GM19328 (cell line): Measurements from ENCODE around the gene CLIP2.
"Not testable (repeated sequence)": the region's sequence is repeated elsewhere in the genome, so short reads cannot be mapped to it uniquely, and the experiment has no call there.

ENCODE experiments used
- ATAC-seq: cut with Tn5 transposase; IDR thresholded peaks from one replicate; pipeline ENCODE4 v1.9.1; 2021; ENCODE audit warnings: mild to moderate bottlenecking, moderate library complexity; ENCODE audit not compliant: unreplicated experiment

Gene CLIP2

GRCh38 chr7:74401137-74401859 lies 112.1 kb downstream of the CLIP2 start:
- ATAC-seq, result no peak

GRCh38 chr7:74402668-74403067 lies 113.5 kb downstream of the CLIP2 start:
- ATAC-seq, result not testable (repeated sequence)

GRCh38 chr7:74403521-74404387 lies 114.5 kb downstream of the CLIP2 start:
- ATAC-seq, result no peak

GRCh38 chr7:74404388-74404700 lies 115.1 kb downstream of the CLIP2 start:
- ATAC-seq, result no peak

- no peak for ATAC-seq
Measured at GRCh38 chr7:74404741-74405140, 115.5 kb downstream of the CLIP2 start.

- ATAC-seq, result no peak
Measured at GRCh38 chr7:74405191-74405898, 116.1 kb downstream of the CLIP2 start.

- ATAC-seq, result no peak
Measured at GRCh38 chr7:74405899-74406512, 116.8 kb downstream of the CLIP2 start.

GRCh38 chr7:74407958-74408357 lies 118.8 kb downstream of the CLIP2 start:
- ATAC-seq, result no peak

- ATAC-seq, result no peak
Measured at GRCh38 chr7:74409571-74409970, 120.4 kb downstream of the CLIP2 start.

- ATAC-seq, result no peak
Measured at GRCh38 chr7:74410772-74411171, 121.6 kb downstream of the CLIP2 start.

- not testable (repeated sequence) for ATAC-seq
Measured at GRCh38 chr7:74411571-74411970, 122.4 kb downstream of the CLIP2 start.

GRCh38 chr7:74412056-74412455 lies 122.8 kb downstream of the CLIP2 start:
- no peak for ATAC-seq

- ATAC-seq, result no peak
Measured at GRCh38 chr7:74412603-74413002, 123.4 kb downstream of the CLIP2 start.

- not testable (repeated sequence) for ATAC-seq
Measured at GRCh38 chr7:74414595-74415333, 125.6 kb downstream of the CLIP2 start.

- ATAC-seq, result no peak
Measured at GRCh38 chr7:74417419-74417971, 128.3 kb downstream of the CLIP2 start.

- no peak for ATAC-seq
Measured at GRCh38 chr7:74418076-74418475, 128.9 kb downstream of the CLIP2 start.

- no peak for ATAC-seq
Measured at GRCh38 chr7:74418538-74418937, 129.3 kb downstream of the CLIP2 start.

GRCh38 chr7:74419232-74419631 lies 130.0 kb downstream of the CLIP2 start:
- ATAC-seq, result not testable (repeated sequence)

GRCh38 chr7:74420006-74420405 lies 130.8 kb downstream of the CLIP2 start:
- no peak for ATAC-seq

- ATAC-seq, result no peak
Measured at GRCh38 chr7:74424291-74424880, 135.2 kb downstream of the CLIP2 start.
